ENCODE data around the gene RASSF6.

RASSF6 gene

GRCh38 chr4:73609706-73610105 is 10.5 kb downstream of the RASSF6 start:
- Histone ChIP-seq H3K4me2 (ENCODE audit: low read length) (peak overlapping the region; percentile 89), H3K4me1 (ENCODE audit: control insufficient read depth, low read length) (peaks cover 99% of the 10 kb centered on the region), H3K9me2 (replicated peaks; ENCODE audit: control insufficient read depth, low read length) (no peaks in the 10 kb centered on the region), H3K36me3 (ENCODE audit: control insufficient read depth, low read length) (peaks cover 92% of the 10 kb centered on the region), H3K27ac (ENCODE audit: low read depth, low read length) (peak overlapping the region; percentile 98), H4K20me1 (ENCODE audit: control insufficient read depth, insufficient read depth, low read depth, low read length) (no peaks in the 10 kb centered on the region), H3K9me3 (ENCODE audit: control insufficient read depth, insufficient read depth, low read length) (no peaks in the 10 kb centered on the region), H3K4me3 (ENCODE audit: low read length) (peak overlapping the region; percentile 55), H3K27me3 (ENCODE audit: control insufficient read depth, low read length) (no peaks in the 10 kb centered on the region), H3K79me2 (ENCODE audit: control insufficient read depth, low read length) (peaks cover 66% of the 10 kb centered on the region), H3F3A (ENCODE audit: control insufficient read depth, insufficient read depth) (peaks cover 61% of the 10 kb centered on the region)
- TF ChIP-seq EZH2phosphoT487 (IDR thresholded peaks at IDR 0.05; ENCODE audit: borderline replicate concordance, low read length) = no peak
- TF ChIP-seq, protein P1, sequence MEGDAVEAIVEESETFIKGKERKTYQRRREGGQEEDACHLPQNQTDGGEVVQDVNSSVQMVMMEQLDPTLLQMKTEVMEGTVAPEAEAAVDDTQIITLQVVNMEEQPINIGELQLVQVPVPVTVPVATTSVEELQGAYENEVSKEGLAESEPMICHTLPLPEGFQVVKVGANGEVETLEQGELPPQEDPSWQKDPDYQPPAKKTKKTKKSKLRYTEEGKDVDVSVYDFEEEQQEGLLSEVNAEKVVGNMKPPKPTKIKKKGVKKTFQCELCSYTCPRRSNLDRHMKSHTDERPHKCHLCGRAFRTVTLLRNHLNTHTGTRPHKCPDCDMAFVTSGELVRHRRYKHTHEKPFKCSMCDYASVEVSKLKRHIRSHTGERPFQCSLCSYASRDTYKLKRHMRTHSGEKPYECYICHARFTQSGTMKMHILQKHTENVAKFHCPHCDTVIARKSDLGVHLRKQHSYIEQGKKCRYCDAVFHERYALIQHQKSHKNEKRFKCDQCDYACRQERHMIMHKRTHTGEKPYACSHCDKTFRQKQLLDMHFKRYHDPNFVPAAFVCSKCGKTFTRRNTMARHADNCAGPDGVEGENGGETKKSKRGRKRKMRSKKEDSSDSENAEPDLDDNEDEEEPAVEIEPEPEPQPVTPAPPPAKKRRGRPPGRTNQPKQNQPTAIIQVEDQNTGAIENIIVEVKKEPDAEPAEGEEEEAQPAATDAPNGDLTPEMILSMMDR (IDR thresholded peaks at IDR 0.05; ENCODE audit: low read depth, low read length, poor library complexity, severe bottlenecking) = no peak

DNA sequence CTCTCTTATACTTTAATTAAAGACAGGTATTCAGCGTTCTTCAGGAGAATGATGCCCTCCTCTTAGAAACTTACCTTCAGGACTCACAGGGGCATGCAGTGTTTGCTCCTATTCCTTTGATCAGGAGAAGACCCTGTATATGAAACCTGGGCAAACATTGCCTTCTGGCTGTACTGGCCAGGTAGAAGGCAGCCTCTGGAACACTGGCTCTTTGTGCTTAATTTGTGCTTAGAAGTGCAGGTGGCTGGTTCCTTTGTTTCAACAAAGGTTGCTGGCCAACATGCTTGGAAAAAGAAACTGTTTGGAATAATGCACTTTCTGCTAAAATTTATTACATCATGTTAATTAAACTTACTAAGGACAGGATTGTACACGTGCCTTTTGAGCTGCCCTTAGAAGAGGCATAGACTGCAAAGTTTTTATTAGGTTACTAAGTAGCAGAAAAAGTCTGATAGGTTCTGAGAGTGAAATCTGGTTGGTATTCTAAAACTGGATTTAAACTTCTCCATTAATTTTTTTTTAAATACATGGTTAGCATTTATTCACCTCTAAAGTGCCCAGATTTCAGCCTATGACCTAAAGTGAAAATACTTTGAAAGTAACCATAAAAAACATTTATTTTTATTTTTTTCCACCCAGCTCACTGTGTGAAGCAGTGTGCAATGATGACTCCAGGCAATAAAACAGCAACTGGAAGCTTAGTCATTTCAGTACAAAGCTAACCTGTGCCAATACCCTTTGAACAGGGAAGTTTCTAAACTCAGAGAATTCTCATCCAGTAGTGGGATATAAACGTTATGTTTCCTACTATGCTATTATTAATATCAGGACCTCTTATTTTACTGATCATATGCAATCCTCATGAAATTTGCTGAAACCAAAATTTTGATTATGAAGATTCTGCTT is 11.3 kb downstream of the RASSF6 start:
- Histone ChIP-seq H4K20me1 (ENCODE audit: control insufficient read depth, insufficient read depth, low read depth, low read length) (no peaks in the 10 kb centered on the region), H3F3A (ENCODE audit: control insufficient read depth, insufficient read depth) (peaks cover 61% of the 10 kb centered on the region), H3K79me2 (ENCODE audit: control insufficient read depth, low read length) (peaks cover 64% of the 10 kb centered on the region), H3K27me3 (ENCODE audit: control insufficient read depth, low read length) (no peaks in the 10 kb centered on the region), H3K36me3 (ENCODE audit: control insufficient read depth, low read length) (peaks cover 90% of the 10 kb centered on the region), H3K4me1 (ENCODE audit: control insufficient read depth, low read length) (peaks cover 98% of the 10 kb centered on the region), H3K4me2 (ENCODE audit: low read length) (peak overlapping the region; percentile 89), H3K9me2 (replicated peaks; ENCODE audit: control insufficient read depth, low read length) (no peaks in the 10 kb centered on the region), H3K4me3 (ENCODE audit: low read length) (peak overlapping the region; percentile 55), H3K27ac (ENCODE audit: low read depth, low read length) (peak overlapping the region; percentile 98), H3K9me3 (ENCODE audit: control insufficient read depth, insufficient read depth, low read length) (no peaks in the 10 kb centered on the region)
- TF ChIP-seq, protein P1 (IDR thresholded peaks at IDR 0.05; ENCODE audit: low read depth, low read length, poor library complexity, severe bottlenecking) = no peak
- TF ChIP-seq EZH2phosphoT487 (IDR thresholded peaks at IDR 0.05; ENCODE audit: borderline replicate concordance, low read length) = no peak

GRCh38 chr4:73607375-73608033 is 12.7 kb downstream of the RASSF6 start:
- peak overlapping the region; percentile 89 for H3K4me2 ChIP-seq (ENCODE audit: low read length)
- peaks cover 63% of the 10 kb centered on the region for H3F3A ChIP-seq (ENCODE audit: control insufficient read depth, insufficient read depth)
- H3K27me3 ChIP-seq (ENCODE audit: control insufficient read depth, low read length) = no peaks in the 10 kb centered on the region
- H3K79me2 ChIP-seq (ENCODE audit: control insufficient read depth, low read length) = peaks cover 64% of the 10 kb centered on the region
- peak overlapping the region; percentile 68 for H3K4me3 ChIP-seq (ENCODE audit: low read length)
- H3K36me3 ChIP-seq (ENCODE audit: control insufficient read depth, low read length) = peaks cover 90% of the 10 kb centered on the region
- H3K4me1 ChIP-seq (ENCODE audit: control insufficient read depth, low read length) = peaks cover 98% of the 10 kb centered on the region
- peak overlapping the region; percentile 98 for H3K27ac ChIP-seq (ENCODE audit: low read depth, low read length)
- TF ChIP-seq EZH2phosphoT487 (IDR thresholded peaks at IDR 0.05; ENCODE audit: borderline replicate concordance, low read length) = no peak
- TF ChIP-seq, protein P1 (IDR thresholded peaks at IDR 0.05; ENCODE audit: low read depth, low read length, poor library complexity, severe bottlenecking) = no peak
- no peaks in the 10 kb centered on the region for H3K9me3 ChIP-seq (ENCODE audit: control insufficient read depth, insufficient read depth, low read length)
- no peaks in the 10 kb centered on the region for H3K9me2 ChIP-seq (replicated peaks; ENCODE audit: control insufficient read depth, low read length)
- H4K20me1 ChIP-seq (ENCODE audit: control insufficient read depth, insufficient read depth, low read depth, low read length) = no peaks in the 10 kb centered on the region

Data from DOHH2 (cell line).